PFSK-1 (cell line): ENCODE data around the gene POP7.

Experiments used
- FOXP2 ChIP-seq: optimal IDR thresholded peaks from 2 replicates; pipeline ENCODE3; 2011; ENCODE audit warnings: borderline replicate concordance, control low read depth, inconsistent platforms; ENCODE audit not compliant: insufficient read depth; ENCODE audit errors: extremely low read length, extremely low read depth
- TF ChIP-seq, protein P1 (sequence below), 2 experiments: IDR thresholded peaks; 2 replicates each; pipeline versions ENCODE4 v1.6.1 to v1.8.0; 2011 to 2012; ENCODE audit warnings: low read depth in 2 of 2, low read length in 2 of 2, control low read depth in 1 of 2, inconsistent platforms in 1 of 2, mild to moderate bottlenecking in 1 of 2, moderate library complexity in 1 of 2; ENCODE audit not compliant: insufficient read depth in 1 of 2

- TF ChIP-seq, protein P1, sequence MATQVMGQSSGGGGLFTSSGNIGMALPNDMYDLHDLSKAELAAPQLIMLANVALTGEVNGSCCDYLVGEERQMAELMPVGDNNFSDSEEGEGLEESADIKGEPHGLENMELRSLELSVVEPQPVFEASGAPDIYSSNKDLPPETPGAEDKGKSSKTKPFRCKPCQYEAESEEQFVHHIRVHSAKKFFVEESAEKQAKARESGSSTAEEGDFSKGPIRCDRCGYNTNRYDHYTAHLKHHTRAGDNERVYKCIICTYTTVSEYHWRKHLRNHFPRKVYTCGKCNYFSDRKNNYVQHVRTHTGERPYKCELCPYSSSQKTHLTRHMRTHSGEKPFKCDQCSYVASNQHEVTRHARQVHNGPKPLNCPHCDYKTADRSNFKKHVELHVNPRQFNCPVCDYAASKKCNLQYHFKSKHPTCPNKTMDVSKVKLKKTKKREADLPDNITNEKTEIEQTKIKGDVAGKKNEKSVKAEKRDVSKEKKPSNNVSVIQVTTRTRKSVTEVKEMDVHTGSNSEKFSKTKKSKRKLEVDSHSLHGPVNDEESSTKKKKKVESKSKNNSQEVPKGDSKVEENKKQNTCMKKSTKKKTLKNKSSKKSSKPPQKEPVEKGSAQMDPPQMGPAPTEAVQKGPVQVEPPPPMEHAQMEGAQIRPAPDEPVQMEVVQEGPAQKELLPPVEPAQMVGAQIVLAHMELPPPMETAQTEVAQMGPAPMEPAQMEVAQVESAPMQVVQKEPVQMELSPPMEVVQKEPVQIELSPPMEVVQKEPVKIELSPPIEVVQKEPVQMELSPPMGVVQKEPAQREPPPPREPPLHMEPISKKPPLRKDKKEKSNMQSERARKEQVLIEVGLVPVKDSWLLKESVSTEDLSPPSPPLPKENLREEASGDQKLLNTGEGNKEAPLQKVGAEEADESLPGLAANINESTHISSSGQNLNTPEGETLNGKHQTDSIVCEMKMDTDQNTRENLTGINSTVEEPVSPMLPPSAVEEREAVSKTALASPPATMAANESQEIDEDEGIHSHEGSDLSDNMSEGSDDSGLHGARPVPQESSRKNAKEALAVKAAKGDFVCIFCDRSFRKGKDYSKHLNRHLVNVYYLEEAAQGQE (IDR thresholded peaks at IDR 0.05; ENCODE audit: insufficient read depth in 1 of 2, low read depth in 2 of 2, low read length in 2 of 2): no peak
- TF ChIP-seq FOXP2: no peak
Measured at GRCh38 chr7:100665168-100665726, 40.7 kb upstream of the POP7 start.
